GM18526 (cell line): ENCODE measurements around the gene PHACTR4.

ENCODE experiments used
- POLR2A ChIP-seq: IDR thresholded peaks from 3 replicates; pipeline ENCODE4 v1.6.1; 2011; ENCODE audit not compliant: insufficient read length; ENCODE audit errors: extremely low read depth

The PHACTR4 gene

GRCh38 chr1:28509705-28510272 lies 140.2 kb downstream of the PHACTR4 start:
- peak; percentile 38 for TF ChIP-seq POLR2A

- peak; percentile 38 for TF ChIP-seq POLR2A
Observed at GRCh38 chr1:28510273-28510969, 140.9 kb downstream of the PHACTR4 start.

GRCh38 chr1:28510970-28511440 lies 141.5 kb downstream of the PHACTR4 start:
- peak; percentile 46 for TF ChIP-seq POLR2A

GRCh38 chr1:28512058-28512611 lies 142.6 kb downstream of the PHACTR4 start:
- TF ChIP-seq POLR2A, result peak; percentile 39

GRCh38 chr1:28516518-28516956 lies 147.0 kb downstream of the PHACTR4 start:
- TF ChIP-seq POLR2A, result no peak

GRCh38 chr1:28517649-28517999 lies 148.1 kb downstream of the PHACTR4 start:
- TF ChIP-seq POLR2A, result no peak

- peak; percentile 79 for TF ChIP-seq POLR2A
Observed at GRCh38 chr1:28518000-28518744, 148.6 kb downstream of the PHACTR4 start.

GRCh38 chr1:28518745-28519341 lies 149.3 kb downstream of the PHACTR4 start:
- no peak for TF ChIP-seq POLR2A

GRCh38 chr1:28519946-28520725 lies 150.6 kb downstream of the PHACTR4 start:
- TF ChIP-seq POLR2A, result no peak

GRCh38 chr1:28521502-28522164 lies 152.1 kb downstream of the PHACTR4 start:
- no peak for TF ChIP-seq POLR2A

- no peak for TF ChIP-seq POLR2A
Observed at GRCh38 chr1:28526886-28527285, 157.3 kb downstream of the PHACTR4 start.

GRCh38 chr1:28530456-28530855 lies 160.9 kb downstream of the PHACTR4 start:
- no peak for TF ChIP-seq POLR2A

- no peak for TF ChIP-seq POLR2A
Observed at GRCh38 chr1:28534671-28535070, 165.1 kb downstream of the PHACTR4 start.

GRCh38 chr1:28535180-28535579 lies 165.6 kb downstream of the PHACTR4 start:
- TF ChIP-seq POLR2A, result no peak
